Spleen (tissue), 11 donors: ENCODE measurements around the gene CDR2. TPM values are rescaled to one million over a fixed set of nuclear protein-coding genes. Genes with fewer than 3 reads are reported as not detected.

ENCODE experiments used
- DNase-seq: peaks from one replicate; pipeline ENCODE4 v3.0.0-alpha.2; 2020
- H3K27ac ChIP-seq, 8 donors: fragments of 200-600 bp; sonication (generic) in 7 of 8; 1 replicate in 4 of 8; 2 replicates in 4 of 8; pipeline versions ENCODE4 v1.5.0 to v1.8.0; 2016 to 2021; ENCODE audit warnings: inconsistent platforms in 4 of 8, mild to moderate bottlenecking in 4 of 8, moderate library complexity in 1 of 8
- H3K27me3 ChIP-seq, 7 donors: fragments of 200-600 bp; sonication (generic) in 6 of 7; replicated peaks in 1 of 7; 1 replicate in 4 of 7; 2 replicates in 3 of 7; pipeline versions ENCODE4 v1.5.0 to v1.8.0; 2016 to 2021; ENCODE audit warnings: inconsistent platforms in 3 of 7, mild to moderate bottlenecking in 1 of 7
- H3K36me3 ChIP-seq, 6 donors: fragments of 200-600 bp; sonication (generic) in 5 of 6; 1 replicate in 4 of 6; 2 replicates in 2 of 6; pipeline versions ENCODE4 v1.5.0 to v1.8.0; 2016 to 2021; ENCODE audit warnings: inconsistent platforms in 2 of 6
- H3K4me1 ChIP-seq, 6 donors: fragments of 200-600 bp; sonication (generic) in 5 of 6; 1 replicate in 3 of 6; 2 replicates in 3 of 6; pipeline versions ENCODE4 v1.5.0 to v1.8.0; 2016 to 2021; ENCODE audit warnings: inconsistent platforms in 3 of 6
- H3K4me3 ChIP-seq, 8 donors: fragments of 200-600 bp; sonication (generic) in 7 of 8; 1 replicate in 4 of 8; 2 replicates in 4 of 8; pipeline versions ENCODE4 v1.5.0 to v1.8.0; 2016 to 2021; ENCODE audit warnings: inconsistent platforms in 4 of 8, mild to moderate bottlenecking in 4 of 8, moderate library complexity in 2 of 8
- H3K9me3 ChIP-seq, 8 donors: fragments of 200-600 bp; sonication (generic) in 7 of 8; 1 replicate in 4 of 8; 2 replicates in 4 of 8; pipeline versions ENCODE4 v1.5.0 to v1.8.0; 2016 to 2021; ENCODE audit warnings: inconsistent platforms in 4 of 8
- POLR2A ChIP-seq, 3 donors: fragments of 450-650 bp; IDR thresholded peaks; one replicate each; pipeline ENCODE4 v1.5.1; 2017; ENCODE audit warnings: antibody characterized with exemption in 3 of 3, mild to moderate bottlenecking in 1 of 3
- POLR2AphosphoS5 ChIP-seq, 3 donors: sonication (generic); formaldehyde crosslinking; IDR thresholded peaks; one replicate each; pipeline ENCODE4 v1.5.1; 2017; ENCODE audit warnings: antibody characterized with exemption in 3 of 3
- WGBS, 5 donors: extraction: QIAGEN DNeasy Blood & Tissue Kit in 3 of 5; methylation state at CpG; one replicate each; pipeline versions ENCODE4 v1.1.5 to v1.1.7; 2013 to 2018; 5-methylcytosine and 5-hydroxymethylcytosine counted together
- intact Hi-C: fragments of 100-400 bp; cut with DNase I; formaldehyde crosslinking; loops from one replicate; pipeline ENCODE4 v1.15.0; 2023; ENCODE audit warnings: low total_unique reads
- polyA plus RNA-seq, 3 donors: library from polyadenylated mRNA; stranded (reverse); fragments of 200-250 nt; gene quantifications; one replicate each; pipeline ENCODE4 v1.2.1, GENCODE V29; 2013
- total RNA-seq, 7 donors: library from RNA; depleted of rRNA in 3 of 7; stranded (reverse); fragments of >200 nt in 3 of 7; fragmentation: NEBNext Ultra II Directional in 4 of 7; extraction: Animal tissue kit (Norgen Biotek cat#: 25700) in 4 of 7; gene quantifications; one replicate each; pipeline versions ENCODE4 v1.1.0 to v1.2.1, GENCODE V29; 2016 to 2021
- TF ChIP-seq, protein P1 (sequence below), 11 experiments: fragments of 200-600 bp in 7 of 11; fragments of 450-650 bp in 4 of 11; sonication (generic) in 4 of 11; IDR thresholded peaks in 8 of 11; conservative IDR thresholded peaks in 3 of 11; 1 replicate in 7 of 11; 2 replicates in 4 of 11; pipeline versions ENCODE4 v1.4.0 to v1.8.0; 2016 to 2021; ENCODE audit warnings: antibody characterized with exemption in 11 of 11, inconsistent platforms in 4 of 11, mild to moderate bottlenecking in 1 of 11
- donor health status: healthy with polysubstance abuse.
- donor health status: DM: no; HTN: no; CAD: no; lungs with moderate emphysema.
- donor health status: DM: no; HTN: no; CAD: no.
- donor health status: Bipolar disorder and iron deficiency.
- donor health status: healthy.
- donor health status: DM: no; HTN: no; CAD: no.
- donor health status: DM: yes; HTN: yes; CAD: no.

CDR2 gene
- total and polyA plus RNA-seq, 10 donors, result 7.7 to 33.4 (median 23.6) TPM

DNA sequence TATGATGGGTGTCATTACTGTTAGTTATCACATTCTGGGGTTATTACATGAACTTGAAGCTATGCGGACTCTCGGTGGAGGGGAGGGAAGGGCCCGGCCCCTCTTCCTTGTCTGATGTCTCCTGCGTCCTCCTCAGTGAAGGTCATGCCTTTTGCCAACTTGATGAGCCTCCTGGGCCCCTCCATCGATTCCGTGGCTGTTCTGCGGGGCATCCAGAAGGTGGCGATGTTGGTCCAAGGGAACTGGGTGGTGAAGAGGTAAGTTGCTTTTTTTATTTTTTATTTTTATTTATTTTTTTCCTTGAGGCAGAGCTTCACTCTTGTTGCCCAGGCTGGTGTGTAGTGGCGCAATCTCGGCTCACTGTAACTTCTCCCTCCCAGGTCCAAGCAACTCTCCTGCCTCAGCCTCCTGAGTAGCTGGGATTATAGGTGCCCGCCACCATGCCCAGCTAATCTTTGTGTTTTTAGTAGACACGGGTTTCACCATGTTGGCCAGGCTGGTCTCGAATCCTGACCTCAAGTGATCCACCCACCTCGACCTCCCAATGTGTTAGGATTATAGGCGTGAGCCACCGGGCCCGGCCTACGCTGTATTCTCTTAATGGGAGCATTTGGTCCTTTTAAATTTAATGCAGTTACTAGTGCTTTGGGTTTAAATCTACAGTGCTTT lies 55.6 kb downstream of the CDR2 start:
- Histone ChIP-seq H3K36me3 (peaks cover 0 to 100% (median 85%) of the 10 kb centered on the region in 6 donors), H3K4me3 (no peak overlapping the region), H3K27me3 (no peaks in the 10 kb centered on the region), H3K9me3 (no peaks in the 10 kb centered on the region), H3K4me1 (peaks cover 0 to 14% (median 4%) of the 10 kb centered on the region in 6 donors), H3K27ac (no peak overlapping the region)
- intact Hi-C loops, result no loop called here
- TF ChIP-seq POLR2AphosphoS5 (IDR thresholded peaks at IDR 0.05) (peak in 1 of 3 donors; percentile 11), POLR2A (IDR thresholded peaks at IDR 0.05) (no peak)
- TF ChIP-seq, protein P1, sequence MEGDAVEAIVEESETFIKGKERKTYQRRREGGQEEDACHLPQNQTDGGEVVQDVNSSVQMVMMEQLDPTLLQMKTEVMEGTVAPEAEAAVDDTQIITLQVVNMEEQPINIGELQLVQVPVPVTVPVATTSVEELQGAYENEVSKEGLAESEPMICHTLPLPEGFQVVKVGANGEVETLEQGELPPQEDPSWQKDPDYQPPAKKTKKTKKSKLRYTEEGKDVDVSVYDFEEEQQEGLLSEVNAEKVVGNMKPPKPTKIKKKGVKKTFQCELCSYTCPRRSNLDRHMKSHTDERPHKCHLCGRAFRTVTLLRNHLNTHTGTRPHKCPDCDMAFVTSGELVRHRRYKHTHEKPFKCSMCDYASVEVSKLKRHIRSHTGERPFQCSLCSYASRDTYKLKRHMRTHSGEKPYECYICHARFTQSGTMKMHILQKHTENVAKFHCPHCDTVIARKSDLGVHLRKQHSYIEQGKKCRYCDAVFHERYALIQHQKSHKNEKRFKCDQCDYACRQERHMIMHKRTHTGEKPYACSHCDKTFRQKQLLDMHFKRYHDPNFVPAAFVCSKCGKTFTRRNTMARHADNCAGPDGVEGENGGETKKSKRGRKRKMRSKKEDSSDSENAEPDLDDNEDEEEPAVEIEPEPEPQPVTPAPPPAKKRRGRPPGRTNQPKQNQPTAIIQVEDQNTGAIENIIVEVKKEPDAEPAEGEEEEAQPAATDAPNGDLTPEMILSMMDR (IDR thresholded peaks at IDR 0.05 in 8 of 11, conservative IDR thresholded peaks at IDR 0.05 in 3 of 11), result peak in 10 of 11 experiments; percentile 25 to 73 (median 58)
- peak; percentile 86 for DNase-seq
- WGBS, 5 donors, result 84 to 88% (median 86%) methylated on average over 18 of the region's 18 CpGs

DNA sequence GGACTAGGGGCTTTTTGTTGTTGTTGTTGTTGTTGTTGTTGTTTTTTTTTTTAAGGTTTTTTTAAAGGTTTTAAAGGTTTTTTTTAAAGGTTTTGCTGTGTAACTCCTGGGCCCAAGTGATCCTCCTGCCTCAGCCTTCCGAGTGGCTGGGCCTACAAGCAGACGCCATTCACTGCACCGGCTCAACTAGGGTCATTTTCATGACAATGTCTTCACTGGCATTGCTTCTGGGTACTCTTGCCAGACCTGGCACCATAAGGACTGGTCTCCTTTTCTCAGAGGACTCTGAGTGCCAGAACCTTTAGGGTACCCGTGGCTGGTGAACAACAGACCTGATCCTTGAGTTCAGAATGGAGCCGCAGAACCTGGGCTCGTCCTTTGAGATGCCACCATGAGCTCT lies 56.8 kb downstream of the CDR2 start:
- H3K4me1 ChIP-seq, result peaks cover 0 to 14% (median 4%) of the 10 kb centered on the region in 6 donors
- intact Hi-C loops, result no loop called here
- no peaks in the 10 kb centered on the region for H3K9me3 ChIP-seq
- 93 to 99% (median 96%) methylated on average over 6 of the region's 6 CpGs for WGBS, 5 donors
- TF ChIP-seq, protein P1 (IDR thresholded peaks at IDR 0.05 in 8 of 11, conservative IDR thresholded peaks at IDR 0.05 in 3 of 11), result no peak
- TF ChIP-seq POLR2AphosphoS5 (IDR thresholded peaks at IDR 0.05), result no peak
- TF ChIP-seq POLR2A (IDR thresholded peaks at IDR 0.05), result no peak
- peaks cover 0 to 100% (median 88%) of the 10 kb centered on the region in 6 donors for H3K36me3 ChIP-seq
- no peak for DNase-seq
- no peak overlapping the region for H3K4me3 ChIP-seq
- no peak overlapping the region for H3K27ac ChIP-seq
- H3K27me3 ChIP-seq, result no peaks in the 10 kb centered on the region

DNA sequence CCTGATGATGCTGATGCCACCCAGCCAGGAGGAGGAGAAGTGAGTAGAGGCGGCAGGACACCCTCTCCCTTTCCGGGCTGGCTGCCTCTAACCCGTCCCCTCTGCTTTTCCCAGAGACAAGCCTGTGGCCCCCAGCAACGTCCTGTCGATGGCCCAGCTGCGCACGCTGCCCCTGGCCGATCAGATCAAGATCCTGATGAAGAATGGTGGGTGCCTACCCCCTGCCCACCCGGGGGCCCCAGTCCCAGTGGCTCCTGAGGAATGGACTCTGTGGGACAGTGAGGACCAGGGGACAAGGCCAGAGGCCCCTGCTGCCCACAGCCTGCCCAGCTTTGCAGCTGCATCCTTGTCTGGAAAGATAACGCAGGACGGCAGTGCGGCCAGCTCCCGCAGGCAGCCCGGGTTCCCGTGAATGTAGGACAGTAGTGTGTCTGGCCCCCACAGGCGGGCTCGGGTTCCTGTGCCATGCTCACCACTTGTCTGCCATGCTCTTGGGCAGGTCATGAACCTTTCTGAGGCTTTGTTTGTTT lies 57.4 kb downstream of the CDR2 start:
- DNase-seq, result no peak
- TF ChIP-seq, protein P1 (IDR thresholded peaks at IDR 0.05 in 8 of 11, conservative IDR thresholded peaks at IDR 0.05 in 3 of 11), result no peak
- no peak for TF ChIP-seq POLR2A (IDR thresholded peaks at IDR 0.05)
- Histone ChIP-seq H3K27ac (no peak overlapping the region), H3K4me3 (no peak overlapping the region), H3K27me3 (no peaks in the 10 kb centered on the region), H3K4me1 (peaks cover 0 to 14% (median 4%) of the 10 kb centered on the region in 6 donors), H3K9me3 (no peaks in the 10 kb centered on the region), H3K36me3 (peaks cover 0 to 100% (median 88%) of the 10 kb centered on the region in 6 donors)
- WGBS, 5 donors, result 90 to 92% (median 92%) methylated on average over 12 to 17 of the region's 17 CpGs
- intact Hi-C loops, result no loop called here

DNA sequence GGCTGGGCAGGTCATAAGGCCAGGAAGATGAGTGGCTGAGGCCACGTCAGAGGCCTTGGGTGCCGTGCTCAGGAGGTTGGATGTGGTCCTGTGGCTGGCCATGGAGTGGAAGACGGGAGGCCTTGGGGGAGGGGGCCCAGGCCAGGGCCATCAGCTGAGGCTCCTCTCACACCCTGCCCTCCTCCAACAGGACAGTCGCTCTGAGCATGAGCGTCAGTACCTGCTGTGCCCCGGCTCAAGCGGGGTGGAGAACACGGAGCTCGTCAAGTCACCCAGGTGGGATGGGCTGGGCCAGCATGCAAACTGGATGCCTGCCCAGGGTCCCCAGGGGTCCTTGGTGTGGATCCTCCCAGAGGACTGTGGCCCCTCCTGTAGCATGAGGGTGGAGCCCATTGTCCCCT lies 58.0 kb downstream of the CDR2 start:
- TF ChIP-seq POLR2AphosphoS5 (IDR thresholded peaks at IDR 0.05) (no peak), POLR2A (IDR thresholded peaks at IDR 0.05) (no peak)
- TF ChIP-seq, protein P1 (IDR thresholded peaks at IDR 0.05 in 8 of 11, conservative IDR thresholded peaks at IDR 0.05 in 3 of 11), result no peak
- 80 to 97% (median 89%) methylated on average over 1 to 9 of the region's 9 CpGs for WGBS, 5 donors
- Histone ChIP-seq H3K27me3 (no peaks in the 10 kb centered on the region), H3K4me1 (peaks cover 0 to 8% (median 3%) of the 10 kb centered on the region in 6 donors), H3K36me3 (peaks cover 0 to 100% (median 85%) of the 10 kb centered on the region in 6 donors), H3K27ac (no peak overlapping the region), H3K9me3 (no peaks in the 10 kb centered on the region), H3K4me3 (no peak overlapping the region)
- intact Hi-C loops, result no loop called here
- no peak for DNase-seq
